Metanephros (tissue), 1 donor: Measurements from ENCODE around the gene TOR4A. TPM values are rescaled to one million over a fixed set of nuclear protein-coding genes. Genes with fewer than 3 reads are reported as not detected.

Experiments
- total RNA-seq: library from RNA; depleted of rRNA; stranded (reverse); fragments of >200 nt; gene quantifications from one replicate; pipeline ENCODE4 v1.2.3, GENCODE V29; 2014

TOR4A gene
- 12.5 TPM for total RNA-seq

DNA sequence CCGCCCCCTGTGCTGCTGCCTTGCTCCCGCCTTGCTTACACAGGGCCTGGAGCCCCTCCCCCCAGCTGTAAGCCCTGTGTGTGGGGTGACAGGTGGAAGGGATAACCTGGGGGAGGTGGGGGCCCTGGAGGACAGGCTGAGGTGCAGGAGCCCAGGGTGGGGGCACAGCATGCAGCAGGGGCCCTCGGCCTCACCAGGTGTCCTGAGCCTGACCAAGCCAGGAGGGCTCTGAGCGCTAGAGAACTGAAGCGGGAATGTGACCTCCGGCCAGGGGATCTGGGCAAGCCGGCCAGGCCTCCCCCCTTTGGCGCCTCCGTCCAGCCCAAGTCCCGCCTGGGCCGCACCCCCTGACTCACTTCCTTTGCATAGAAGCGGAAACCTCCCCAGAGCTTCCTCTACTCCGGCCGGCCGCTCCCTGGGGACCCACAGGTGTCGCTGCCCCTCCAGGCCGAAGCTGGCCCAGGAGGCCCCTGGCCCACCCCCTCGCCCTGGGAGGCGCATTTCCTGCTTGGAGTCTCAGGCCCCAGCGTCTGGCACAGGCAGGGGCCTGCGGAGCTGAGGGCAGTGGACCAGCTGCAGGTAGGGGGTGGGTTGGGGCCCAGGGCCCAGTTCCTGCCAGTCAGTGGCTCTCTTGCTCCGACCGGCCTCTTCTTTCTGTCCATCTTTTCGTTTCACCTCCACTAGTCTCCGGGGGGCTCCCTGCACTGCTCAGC is at the start of gene TOR4A:
TOR4A (plus strand) TSS at position 398 of the 713 bp plus-strand sequence. CDS start 964 bp downstream, outside the sequence.

DNA sequence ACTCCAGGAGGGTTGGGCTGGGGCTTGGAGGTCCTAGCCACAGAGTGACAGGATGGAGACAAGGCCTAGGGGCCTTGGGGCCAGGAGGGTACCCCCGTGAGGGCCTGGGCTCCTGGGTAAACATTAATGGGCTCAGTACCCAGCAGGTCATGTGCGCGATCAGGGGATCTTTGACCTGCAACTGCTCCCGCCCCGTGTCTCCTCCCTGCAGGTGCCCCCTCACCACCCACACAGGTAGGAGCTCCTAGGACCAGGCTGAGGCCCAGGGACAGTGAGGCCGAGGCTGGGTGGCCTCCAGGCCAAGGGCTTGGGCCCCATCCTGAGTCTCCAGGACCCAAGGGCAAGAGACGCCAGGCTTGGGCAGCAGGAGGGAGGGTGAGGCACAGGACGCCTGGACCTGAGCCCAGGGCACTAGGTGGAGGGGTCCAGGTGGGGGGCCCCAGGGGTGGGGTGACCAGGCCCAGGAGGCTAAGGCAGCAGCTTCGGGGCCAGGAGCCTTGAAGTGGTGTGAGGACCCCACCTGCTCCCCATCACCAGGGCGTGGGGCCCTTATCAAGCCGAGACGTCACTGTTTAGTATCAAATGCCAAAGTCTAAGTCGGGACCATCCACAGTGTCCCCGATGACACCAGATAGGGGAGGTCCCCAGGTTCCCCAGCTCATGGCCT is 46.7 kb upstream of the TOR4A start, which contains the start of gene SLC34A3:
SLC34A3 (plus strand) TSS at position 197 of the 667 bp plus-strand sequence. CDS start 802 bp downstream, outside the sequence.

GRCh38 chr9:137240841-137241489 is 36.6 kb upstream of the TOR4A start, which contains the start of gene TUBB4B:
Gene TUBB4B (plus strand): TSS chr9:137241287. CDS start chr9:137241361, 74 bp downstream.

GRCh38 chr9:137251194-137251461 is 26.4 kb upstream of the TOR4A start, which contains the start of gene STPG3:
Gene STPG3 (plus strand): TSS chr9:137251286. CDS start chr9:137251287, 1 bp downstream.

DNA sequence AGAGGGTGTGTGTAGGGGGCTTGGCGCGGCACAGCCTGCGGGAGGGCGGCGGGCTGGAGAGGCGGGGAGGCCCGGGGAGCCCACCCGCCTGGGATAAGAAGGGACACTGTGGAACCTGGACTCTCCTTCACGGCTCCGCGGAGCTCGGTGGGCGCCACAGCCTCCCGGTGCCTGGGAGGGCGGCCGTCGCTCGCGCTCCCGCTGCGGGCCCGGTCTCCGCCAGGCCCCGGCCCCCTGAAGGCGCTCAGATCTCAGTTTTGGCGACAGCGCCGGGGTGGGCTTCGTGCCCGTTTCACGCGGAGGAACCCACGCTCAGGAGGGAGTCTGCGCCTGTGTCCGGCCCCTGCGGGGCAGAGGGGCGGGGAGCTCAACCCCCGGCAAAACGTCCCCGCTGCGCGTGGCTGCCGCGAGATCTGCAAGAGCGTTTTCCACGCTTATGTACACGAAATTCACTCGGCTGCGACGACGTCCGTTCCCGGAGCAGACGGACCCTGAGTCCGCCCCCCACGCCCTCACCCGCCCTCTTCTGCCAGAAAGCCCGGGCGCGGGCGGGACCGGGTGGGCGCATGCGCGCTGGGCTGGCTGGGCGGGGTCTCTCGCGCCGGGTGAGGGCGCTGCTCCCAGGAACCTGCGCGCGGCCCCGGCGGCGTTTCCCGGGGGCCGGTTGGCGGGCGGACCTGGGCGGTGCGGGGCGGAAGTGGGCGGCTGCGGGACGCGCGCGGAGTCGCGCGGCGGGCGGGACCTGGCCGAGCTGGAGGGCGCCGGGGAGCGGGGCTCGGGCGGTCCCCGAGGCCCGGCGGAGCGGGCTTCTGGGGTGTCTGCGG is 22.7 kb upstream of the TOR4A start, which contains the start of gene NELFB:
NELFB (plus strand) TSS at position 704 of the 824 bp plus-strand sequence.

DNA sequence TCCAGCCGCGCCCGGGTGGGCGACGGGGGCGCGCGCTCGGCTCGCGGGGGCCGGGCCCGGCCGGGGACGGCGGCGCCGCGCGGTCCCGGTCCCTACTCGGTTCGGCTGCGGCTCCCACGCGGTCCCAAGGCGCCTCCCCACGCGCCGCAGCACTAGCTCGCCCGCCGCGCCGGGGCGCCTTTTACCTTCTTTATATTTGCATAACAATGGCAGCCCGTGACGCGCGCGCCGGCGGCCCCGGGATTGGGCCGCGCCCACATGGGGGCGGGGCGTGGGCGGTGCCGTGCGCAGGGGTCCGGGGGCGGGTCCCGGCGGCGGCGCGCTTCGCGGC is 24.6 kb downstream of the TOR4A start, which contains the start of gene NRARP:
NRARP (minus strand) TSS at position 154 of the 331 bp plus-strand sequence. CDS start 343 bp downstream, outside the sequence.

Other genes starting within 250 kb of the TOR4A start
- 39.4 TPM for gene ABCA2, start 249.5 kb upstream of the TOR4A start, total RNA-seq
- gene FUT7, start 245.6 kb upstream of the TOR4A start, total RNA-seq = 0.35 TPM
- 28.6 TPM for gene NPDC1, start 231.5 kb upstream of the TOR4A start, total RNA-seq
- 3.6 TPM for gene ENTPD2, start 223.7 kb upstream of the TOR4A start, total RNA-seq
- 7.2 TPM for gene SAPCD2, start 207.2 kb upstream of the TOR4A start, total RNA-seq
- 11.2 TPM for gene UAP1L1, start 200.2 kb upstream of the TOR4A start, total RNA-seq
- 54.5 TPM for gene MAN1B1, start 190.7 kb upstream of the TOR4A start, total RNA-seq
- gene DPP7, start 163.0 kb upstream of the TOR4A start, total RNA-seq = 20.4 TPM
- gene GRIN1, start 138.6 kb upstream of the TOR4A start, total RNA-seq = 0.47 TPM
- gene LRRC26, start 107.7 kb upstream of the TOR4A start, total RNA-seq = 0.35 TPM
- gene TMEM210, start 105.7 kb upstream of the TOR4A start, total RNA-seq = not detected
- gene ANAPC2, start 89.2 kb upstream of the TOR4A start, total RNA-seq = 44.7 TPM
- 35.3 TPM for gene SSNA1, start 89.0 kb upstream of the TOR4A start, total RNA-seq
- gene TPRN, start 77.0 kb upstream of the TOR4A start, total RNA-seq = 8.2 TPM
- 32.5 TPM for gene TMEM203, start 72.1 kb upstream of the TOR4A start, total RNA-seq
- 10.3 TPM for gene NDOR1, start 72.0 kb upstream of the TOR4A start, total RNA-seq
- gene RNF208, start 55.5 kb upstream of the TOR4A start, total RNA-seq = 4.1 TPM
- gene CYSRT1, start 52.6 kb upstream of the TOR4A start, total RNA-seq = 0.76 TPM
- gene RNF224, start 50.2 kb upstream of the TOR4A start, total RNA-seq = 0.70 TPM
- gene SLC34A3, start 46.8 kb upstream of the TOR4A start, total RNA-seq = 3.0 TPM
- gene TUBB4B, start 36.4 kb upstream of the TOR4A start, total RNA-seq = 172 TPM
- gene STPG3, start 26.4 kb upstream of the TOR4A start, total RNA-seq = not detected
- gene NELFB, start 22.4 kb upstream of the TOR4A start, total RNA-seq = 48.3 TPM
- 10.1 TPM for gene NRARP, start 24.5 kb downstream of the TOR4A start, total RNA-seq
- 32.1 TPM for gene EXD3, start 145.4 kb downstream of the TOR4A start, total RNA-seq
- gene NOXA1, start 145.7 kb downstream of the TOR4A start, total RNA-seq = 5.3 TPM
- 1.1 TPM for gene ENTPD8, start 163.6 kb downstream of the TOR4A start, total RNA-seq
- 27.0 TPM for gene NSMF, start 181.6 kb downstream of the TOR4A start, total RNA-seq